Keratinocyte (primary cell): ENCODE measurements around the gene LIN52.

Experiments
- EZH2 ChIP-seq: IDR thresholded peaks from one replicate; pipeline ENCODE4 v1.6.1; 2012; ENCODE audit warnings: inconsistent platforms, mild to moderate bottlenecking, low read length, moderate library complexity
- TF ChIP-seq, protein P1 (sequence below), 3 experiments: IDR thresholded peaks in 1 of 3; conservative IDR thresholded peaks in 1 of 3; optimal IDR thresholded peaks in 1 of 3; 2 replicates in 2 of 3; 3 replicates in 1 of 3; pipeline versions ENCODE3 to v1.5.1; 2011; ENCODE audit warnings: low read length in 3 of 3, mild to moderate bottlenecking in 3 of 3, moderate library complexity in 2 of 3, control low read depth in 1 of 3, inconsistent platforms in 1 of 3; ENCODE audit not compliant: insufficient read depth in 2 of 3; ENCODE audit errors: extremely low read depth in 1 of 3

DNA sequence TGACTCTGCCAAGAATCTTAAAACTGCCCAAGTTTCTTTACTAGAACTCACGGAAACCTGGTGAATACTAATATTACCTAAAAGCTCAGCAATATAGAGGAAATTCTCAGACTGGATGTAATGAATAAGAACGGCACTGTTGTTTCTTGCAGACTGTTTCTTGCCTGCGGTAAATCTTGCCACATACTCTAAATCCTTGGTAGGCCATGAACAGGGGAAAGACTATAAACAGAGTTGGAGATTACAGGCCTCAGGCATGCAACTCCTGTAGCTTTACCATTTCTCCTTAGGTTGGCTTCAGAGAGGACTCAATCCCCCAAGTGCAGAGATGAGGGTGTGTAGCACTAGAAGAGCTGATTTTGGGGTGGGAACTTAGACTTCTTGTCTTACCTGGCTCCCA, 1.6 kb upstream of the LIN52 start:
- TF ChIP-seq, protein P1, sequence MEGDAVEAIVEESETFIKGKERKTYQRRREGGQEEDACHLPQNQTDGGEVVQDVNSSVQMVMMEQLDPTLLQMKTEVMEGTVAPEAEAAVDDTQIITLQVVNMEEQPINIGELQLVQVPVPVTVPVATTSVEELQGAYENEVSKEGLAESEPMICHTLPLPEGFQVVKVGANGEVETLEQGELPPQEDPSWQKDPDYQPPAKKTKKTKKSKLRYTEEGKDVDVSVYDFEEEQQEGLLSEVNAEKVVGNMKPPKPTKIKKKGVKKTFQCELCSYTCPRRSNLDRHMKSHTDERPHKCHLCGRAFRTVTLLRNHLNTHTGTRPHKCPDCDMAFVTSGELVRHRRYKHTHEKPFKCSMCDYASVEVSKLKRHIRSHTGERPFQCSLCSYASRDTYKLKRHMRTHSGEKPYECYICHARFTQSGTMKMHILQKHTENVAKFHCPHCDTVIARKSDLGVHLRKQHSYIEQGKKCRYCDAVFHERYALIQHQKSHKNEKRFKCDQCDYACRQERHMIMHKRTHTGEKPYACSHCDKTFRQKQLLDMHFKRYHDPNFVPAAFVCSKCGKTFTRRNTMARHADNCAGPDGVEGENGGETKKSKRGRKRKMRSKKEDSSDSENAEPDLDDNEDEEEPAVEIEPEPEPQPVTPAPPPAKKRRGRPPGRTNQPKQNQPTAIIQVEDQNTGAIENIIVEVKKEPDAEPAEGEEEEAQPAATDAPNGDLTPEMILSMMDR (optimal IDR thresholded peaks at IDR 0.05 in 1 of 3, IDR thresholded peaks at IDR 0.05 in 1 of 3, conservative IDR thresholded peaks at IDR 0.05 in 1 of 3; ENCODE audit: extremely low read depth in 1 of 3, insufficient read depth in 2 of 3, low read length in 3 of 3): no peak
- no peak for TF ChIP-seq EZH2
